ENCODE measurements around the gene CDA.

The CDA gene

GRCh38 chr1:20618550-20618949, 29.7 kb downstream of the CDA start:
- no peak for DNase-seq

- no peak for DNase-seq
These were observed 31.1 kb downstream of the CDA start for GRCh38 chr1:20619999-20620398.

GRCh38 chr1:20621012-20621411, 32.1 kb downstream of the CDA start:
- DNase-seq = no peak

- no peak for DNase-seq
These were observed 35.8 kb downstream of the CDA start for GRCh38 chr1:20624709-20625108.

- DNase-seq = no peak
These were observed 36.5 kb downstream of the CDA start for GRCh38 chr1:20625176-20626097.

- DNase-seq = no peak
These were observed 37.2 kb downstream of the CDA start for GRCh38 chr1:20626098-20626427.

GRCh38 chr1:20626524-20626923, 37.6 kb downstream of the CDA start:
- no peak for DNase-seq

- no peak for DNase-seq
These were observed 41.8 kb downstream of the CDA start for GRCh38 chr1:20630729-20631128.

GRCh38 chr1:20632386-20632785, 43.5 kb downstream of the CDA start:
- no peak for DNase-seq

GRCh38 chr1:20633190-20634064, 44.5 kb downstream of the CDA start, which contains the start of gene PINK1:
Gene PINK1 (plus strand): TSS chr1:20633458. CDS start chr1:20633549, 91 bp downstream.
- DNase-seq = peak; percentile 66

- DNase-seq = no peak
These were observed 45.2 kb downstream of the CDA start for GRCh38 chr1:20634065-20634593.

- DNase-seq = no peak
These were observed 45.7 kb downstream of the CDA start for GRCh38 chr1:20634594-20635084.

GRCh38 chr1:20636785-20637347, 48.0 kb downstream of the CDA start:
- no peak for DNase-seq

- DNase-seq = peak; percentile 22
These were observed 51.3 kb downstream of the CDA start for GRCh38 chr1:20640183-20640597.

- no peak for DNase-seq
These were observed 53.1 kb downstream of the CDA start for GRCh38 chr1:20641975-20642374.

- DNase-seq = no peak
These were observed 54.2 kb downstream of the CDA start for GRCh38 chr1:20643080-20643479.

GRCh38 chr1:20644416-20644815, 55.5 kb downstream of the CDA start:
- no peak for DNase-seq

GRCh38 chr1:20645414-20645813, 56.5 kb downstream of the CDA start:
- DNase-seq = no peak

- DNase-seq = no peak
These were observed 59.5 kb downstream of the CDA start for GRCh38 chr1:20648438-20648837.

GRCh38 chr1:20648946-20649345, 60.0 kb downstream of the CDA start:
- DNase-seq = no peak

- no peak for DNase-seq
These were observed 63.4 kb downstream of the CDA start for GRCh38 chr1:20652300-20652699.

GRCh38 chr1:20654104-20654690, 65.3 kb downstream of the CDA start:
- no peak for DNase-seq

GRCh38 chr1:20657024-20657423, 68.1 kb downstream of the CDA start:
- DNase-seq = no peak

All from NCI-H1092 (cell line).